Stimulated activated CD8-positive, alpha-beta memory T cell treated with anti-CD3 and anti-CD28 coated beads, Interleukin-4, amount 100 ng/mL, for 1 hour (primary cell): Measurements from ENCODE around the gene LRRIQ3.
"Not testable (repeated sequence)": the region's sequence is repeated elsewhere in the genome, so short reads cannot be mapped to it uniquely, and the experiment has no call there.

Source experiments
- DNase-seq, 2 donors: peaks; one replicate each; pipeline ENCODE4 v3.0.0-alpha.2; 2020; ENCODE audit warnings: low read depth in 2 of 2, low spot score in 1 of 2

Gene LRRIQ3

GRCh38 chr1:74197657-74198552, at the start of gene LRRIQ3, which contains the start of gene FPGT:
Gene LRRIQ3 (minus strand): TSS chr1:74198176. CDS start chr1:74183684, 14,492 bp downstream.
Gene FPGT (plus strand): TSS chr1:74198242. CDS start chr1:74198279, 37 bp downstream.
- peak; percentile 93 to 94 for DNase-seq

DNA sequence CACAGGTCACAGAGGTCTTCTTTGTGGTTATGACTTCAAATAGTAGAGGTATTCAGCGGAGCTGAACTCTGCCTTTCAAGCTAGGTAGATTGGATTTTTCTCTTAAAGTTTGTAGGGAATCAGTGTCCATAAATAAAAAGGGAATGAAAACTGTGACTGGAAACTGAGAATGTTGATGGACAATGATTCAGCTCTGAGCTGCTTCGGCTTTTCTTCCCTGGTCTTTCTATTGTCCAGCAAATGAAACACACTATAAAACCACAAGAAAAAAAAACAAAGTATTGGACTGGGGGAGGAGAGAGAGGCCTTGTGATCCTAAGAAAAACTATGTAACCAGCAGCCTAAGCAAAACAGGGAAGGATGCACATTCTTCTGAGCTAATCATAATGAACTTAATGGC, 48.3 kb upstream of the LRRIQ3 start:
- no peak for DNase-seq

GRCh38 chr1:74245168-74245772, 47.3 kb upstream of the LRRIQ3 start:
- no peak for DNase-seq

- DNase-seq = no peak
Measured at GRCh38 chr1:74237787-74238186, 39.8 kb upstream of the LRRIQ3 start.

GRCh38 chr1:74237035-74237434, 39.1 kb upstream of the LRRIQ3 start:
- no peak for DNase-seq

DNA sequence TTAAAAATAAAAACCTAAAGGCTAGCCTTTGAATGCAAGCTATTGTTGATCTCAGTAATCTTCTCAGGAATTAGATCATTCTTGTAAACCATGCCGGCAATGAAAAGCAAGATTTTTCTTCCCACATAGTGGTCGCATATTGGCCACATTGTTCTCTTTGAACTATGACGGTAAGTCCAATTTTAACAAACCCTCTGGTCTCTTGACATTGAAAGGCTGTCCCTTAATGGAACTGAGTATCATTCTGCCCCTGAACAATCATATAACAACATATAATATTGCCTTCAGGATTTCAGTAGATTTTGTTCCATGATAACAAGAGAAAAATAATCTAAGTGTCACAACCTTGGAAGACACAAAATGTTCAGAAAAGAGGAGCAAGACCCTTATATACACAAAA, 38.5 kb upstream of the LRRIQ3 start:
- no peak for DNase-seq

- no peak for DNase-seq
Measured at GRCh38 chr1:74235153-74235552, 37.2 kb upstream of the LRRIQ3 start, which contains the start of gene TNNI3K. Gene TNNI3K (plus strand): TSS chr1:74235387. CDS start chr1:74235452, 65 bp downstream.

DNA sequence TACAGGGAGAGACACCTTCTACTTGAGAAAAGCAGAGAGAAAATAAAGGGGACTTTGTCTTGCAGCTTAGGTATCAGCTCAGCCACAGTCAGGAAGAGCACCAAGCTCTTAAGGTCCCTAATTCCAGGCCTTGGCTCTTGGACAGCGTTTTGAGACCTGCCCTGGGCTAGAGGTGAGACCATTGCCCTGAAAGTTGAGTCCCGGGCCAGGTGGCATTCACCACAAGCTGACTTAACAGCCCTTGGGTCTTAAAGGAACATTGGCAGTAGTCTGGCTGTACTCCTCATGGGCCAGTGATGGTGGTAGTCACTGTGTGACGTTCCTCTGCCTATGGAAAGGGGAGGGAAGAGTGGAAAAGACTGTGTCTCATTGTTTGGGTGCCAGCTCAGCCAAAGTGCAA, 25.5 kb upstream of the LRRIQ3 start:
- DNase-seq = no peak

GRCh38 chr1:74222701-74223100, 24.7 kb upstream of the LRRIQ3 start:
- no peak for DNase-seq

DNA sequence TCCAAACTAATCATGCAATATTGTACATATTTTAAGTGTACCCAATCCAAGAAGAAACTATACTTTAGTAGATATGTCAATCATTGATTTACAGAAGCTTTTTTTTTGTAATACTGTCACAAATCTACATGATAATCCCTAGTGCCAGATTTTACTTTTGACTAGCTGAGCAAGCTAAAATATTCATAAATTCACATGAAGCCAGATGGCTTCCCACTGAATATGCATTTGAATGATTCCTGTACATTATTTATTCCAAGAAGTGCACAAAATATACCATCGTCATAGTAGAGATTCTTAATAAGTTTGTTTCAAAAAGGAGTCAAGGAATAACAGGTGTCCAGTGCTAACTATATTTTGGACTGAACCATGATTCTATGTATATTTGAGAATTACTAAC, 17.3 kb upstream of the LRRIQ3 start:
- DNase-seq = no peak

DNA sequence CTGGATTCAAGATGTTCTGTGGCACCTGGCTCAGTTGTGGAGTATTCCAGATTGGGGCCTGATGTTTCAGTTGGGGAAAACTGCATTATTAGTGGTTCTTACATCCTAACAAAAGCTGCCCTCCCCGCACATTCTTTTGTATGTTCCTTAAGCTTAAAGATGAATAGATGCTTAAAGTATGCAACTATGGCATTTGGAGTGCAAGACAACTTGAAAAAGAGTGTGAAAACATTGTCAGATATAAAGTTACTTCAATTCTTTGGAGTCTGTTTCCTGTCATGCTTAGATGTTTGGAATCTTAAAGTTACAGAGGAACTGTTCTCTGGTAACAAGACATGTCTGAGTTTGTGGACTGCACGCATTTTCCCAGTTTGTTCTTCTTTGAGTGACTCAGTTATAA, 7.3 kb upstream of the LRRIQ3 start:
- no peak for DNase-seq

GRCh38 chr1:74199504-74199903, 1.5 kb upstream of the LRRIQ3 start:
- no peak for DNase-seq

- DNase-seq = no peak
Measured at GRCh38 chr1:74197255-74197654, 721 bp downstream of the LRRIQ3 start.

GRCh38 chr1:74195339-74195738, 2.6 kb downstream of the LRRIQ3 start:
- no peak for DNase-seq

GRCh38 chr1:74193908-74194307, 4.1 kb downstream of the LRRIQ3 start:
- no peak for DNase-seq

DNA sequence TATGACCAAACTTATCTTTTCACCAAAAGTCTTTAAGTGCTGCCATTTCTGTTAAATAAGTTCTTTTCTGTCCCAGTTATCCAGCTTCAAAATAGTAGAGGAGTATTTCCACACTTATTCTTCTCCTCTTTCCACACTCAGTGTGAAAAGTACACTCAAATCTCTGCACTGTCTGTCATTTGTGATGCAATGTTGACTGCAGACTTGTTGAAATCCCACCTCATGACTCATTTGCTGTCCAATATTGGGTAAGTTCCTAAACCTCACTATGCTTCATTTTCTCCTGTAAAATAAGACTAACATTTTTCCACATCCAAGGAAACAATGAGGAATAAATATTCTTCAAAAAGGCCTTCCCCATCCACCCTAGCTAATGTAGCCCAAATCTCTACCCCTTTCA, 17.5 kb downstream of the LRRIQ3 start:
- no peak for DNase-seq

DNA sequence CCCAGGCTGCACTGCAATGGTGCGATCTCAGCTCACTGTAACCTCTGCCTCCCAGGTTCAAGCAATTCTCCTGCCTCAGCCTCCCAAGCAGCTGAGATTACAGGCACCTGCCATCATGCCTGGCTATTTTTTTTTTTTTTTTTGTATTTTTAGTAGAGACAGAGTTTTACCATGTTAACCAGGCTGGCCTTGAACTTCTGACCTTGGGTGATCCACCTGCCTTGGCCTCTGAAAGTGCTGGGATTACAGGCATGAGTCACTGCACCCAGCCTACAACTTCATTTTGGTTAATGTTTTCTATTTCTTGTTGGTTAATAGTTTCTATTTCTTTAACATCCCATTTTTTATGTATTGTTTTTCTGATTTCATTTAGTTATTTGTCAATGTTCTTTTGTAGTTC, 23.6 kb downstream of the LRRIQ3 start:
- DNase-seq = not testable (repeated sequence)

DNA sequence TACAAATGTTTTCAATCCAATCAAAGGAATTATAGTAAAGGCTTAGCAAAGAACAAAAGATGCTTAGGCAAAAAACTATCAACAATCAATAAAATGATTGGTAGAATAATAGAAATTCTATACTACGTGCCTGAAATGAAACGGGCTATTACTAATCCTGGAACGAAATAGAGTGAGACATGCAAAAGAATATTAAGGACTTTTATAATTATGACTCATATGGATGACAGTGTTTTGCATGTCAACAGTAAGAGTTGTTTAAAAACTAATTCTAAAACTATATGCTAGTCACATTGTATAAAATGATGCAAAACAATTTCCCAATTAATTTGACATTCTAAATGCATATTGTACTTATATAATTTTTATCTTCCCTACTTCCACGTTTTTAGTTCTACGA, 35.6 kb downstream of the LRRIQ3 start:
- DNase-seq = no peak

GRCh38 chr1:74161497-74161896, 36.5 kb downstream of the LRRIQ3 start:
- no peak for DNase-seq

DNA sequence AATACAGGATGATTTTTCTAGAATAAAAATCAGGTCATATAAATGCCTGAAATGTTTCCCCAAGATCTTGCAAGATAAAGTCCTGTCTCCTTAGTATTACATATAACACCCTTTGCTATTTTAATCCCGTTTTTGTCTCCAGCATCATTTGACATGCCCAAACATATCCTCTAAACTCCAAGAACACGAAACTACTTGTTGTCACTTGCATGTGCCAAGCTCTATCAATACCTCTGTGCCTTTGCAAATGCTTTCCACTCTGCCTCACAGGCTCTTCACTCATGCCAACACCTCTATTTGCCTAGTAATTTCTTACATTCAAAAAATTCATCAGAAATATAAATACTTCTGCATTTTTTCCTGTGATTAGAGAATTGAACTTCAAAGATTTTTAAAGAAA, 37.9 kb downstream of the LRRIQ3 start:
- no peak for DNase-seq

DNA sequence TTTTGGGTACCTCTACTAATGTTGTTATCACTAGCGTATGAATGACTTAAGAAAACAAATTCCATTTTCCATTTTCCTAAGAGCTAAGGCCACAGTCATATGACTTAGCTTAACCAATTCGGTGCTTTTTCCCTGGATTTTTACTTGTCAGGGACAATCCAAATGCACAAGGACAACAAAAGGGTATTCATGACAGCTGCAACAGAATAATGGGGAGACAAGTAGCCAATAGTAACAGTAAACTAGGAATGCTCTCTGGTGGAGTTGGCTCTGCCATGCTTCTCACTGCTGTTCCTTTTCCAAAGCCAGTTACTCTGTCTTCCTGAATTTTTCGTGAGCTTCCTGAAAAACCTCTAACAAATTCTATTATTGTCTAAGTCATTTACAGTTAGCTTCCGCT, 52.9 kb downstream of the LRRIQ3 start:
- DNase-seq = no peak

DNA sequence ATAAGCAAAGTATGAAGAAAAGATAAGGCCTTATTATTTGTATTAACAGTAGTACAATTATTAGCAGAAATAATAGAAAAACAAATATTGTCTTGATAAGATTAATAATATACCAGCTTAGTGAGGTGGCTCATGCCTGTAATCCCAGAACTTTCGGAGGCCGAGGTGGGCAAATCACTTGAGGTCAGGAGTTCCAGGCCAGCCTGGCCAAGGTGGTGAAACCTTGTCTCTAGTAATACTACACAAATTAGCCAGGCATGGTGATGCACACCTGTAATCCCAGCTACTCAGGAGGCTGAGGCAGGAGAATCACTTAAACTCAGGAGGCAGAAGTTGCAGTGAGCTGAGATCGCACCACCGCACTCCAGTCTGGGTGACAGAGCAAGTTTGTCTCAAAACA, 80.6 kb downstream of the LRRIQ3 start:
- not testable (repeated sequence) for DNase-seq
